Measurements from ENCODE around the gene NAPEPLD. TPM values are rescaled to one million over a fixed set of nuclear protein-coding genes. Genes with fewer than 3 reads are reported as not detected.

The NAPEPLD gene
- total RNA-seq = 2.8 and 4.0 TPM in 2 replicates

GRCh38 chr7:103148994-103149807 is at the start of gene NAPEPLD:
NAPEPLD (minus strand) TSS chr7:103149099; CDS start chr7:103128776, 20,323 bp downstream.

GRCh38 chr7:103074519-103075336 is 74.2 kb downstream of the NAPEPLD start, which contains the start of the genes ARMC10 and FBXL13:
ARMC10 (plus strand) TSS chr7:103075140; CDS start chr7:103075273, 133 bp downstream.
FBXL13 (minus strand) TSS chr7:103074796.

Other genes starting within 250 kb of the NAPEPLD start
- 0.26 and 0.43 TPM in 2 replicates for gene LRRC17, start 236.1 kb downstream of the NAPEPLD start, total RNA-seq
- gene FBXL13, start 74.3 kb downstream of the NAPEPLD start, total RNA-seq = 0.22 and 0.34 TPM in 2 replicates
- gene ARMC10, start 74.0 kb downstream of the NAPEPLD start, total RNA-seq = 24.7 and 35.6 TPM in 2 replicates
- gene PMPCB, start 148.3 kb upstream of the NAPEPLD start, total RNA-seq = 43.7 and 65.8 TPM in 2 replicates
- gene DNAJC2, start 195.7 kb upstream of the NAPEPLD start, total RNA-seq = 11.9 and 15.2 TPM in 2 replicates
- 139 and 190 TPM in 2 replicates for gene PSMC2, start 198.5 kb upstream of the NAPEPLD start, total RNA-seq

All from dermis lymphatic vessel endothelial cell (primary cell).